Measurements from ENCODE around the gene ZNF75A. TPM values are rescaled to one million over a fixed set of nuclear protein-coding genes. Genes with fewer than 3 reads are reported as not detected.

The ZNF75A gene
- total and polyA plus RNA-seq, 2 of the 4 experiments (the other 2 are of a cell fraction): 14.6 to 15.4 TPM

- intact Hi-C loops (cut with micrococcal nuclease) (no loop called here), dilution Hi-C loops (cut with HindIII; ENCODE audit: low sequenced_read_pairs, unreplicated experiment) (no loop called here), in situ Hi-C loops (cut with MboI; ENCODE audit: low sequenced_read_pairs) (no loop called here)
- DNase-seq: no peak
- Histone ChIP-seq H3K9me3 (ENCODE audit: control insufficient read depth, insufficient read depth, low read length) (peaks cover 10% of the 10 kb centered on the region), H3K79me1 (ENCODE audit: low read depth in 1 of 2, low read length in 2 of 2) (no peaks in the 10 kb centered on the region), H2BK15ac (ENCODE audit: low read depth, low read length) (no peak overlapping the region), H3K18ac (ENCODE audit: low read depth, low read length) (no peak overlapping the region), H2BK20ac (ENCODE audit: low read depth, low read length) (no peak overlapping the region), H3K27ac (ENCODE audit: insufficient read depth, low read length) (no peak overlapping the region), H2AK9ac (replicated peaks; ENCODE audit: low read depth, low read length, poor library complexity) (no peak overlapping the region), H3K4me1 (ENCODE audit: control insufficient read depth, insufficient read depth, low read length) (no peaks in the 10 kb centered on the region), H2AFZ (replicated peaks; ENCODE audit: low read length, poor library complexity) (no peak overlapping the region), H3K9ac (ENCODE audit: low read depth, low read length) (no peak overlapping the region), H3K56ac (ENCODE audit: extremely low read depth, insufficient read depth, low read length) (no peak overlapping the region), H2BK120ac (ENCODE audit: low read depth, low read length) (no peak overlapping the region), H4K8ac (ENCODE audit: low read depth in 2 of 2, low read length in 2 of 2) (no peak overlapping the region), H4K91ac (ENCODE audit: insufficient read depth, low read depth, low read length) (no peak overlapping the region), H2AK5ac (ENCODE audit: low read depth, low read length) (no peak overlapping the region), H3K4me3 (ENCODE audit: insufficient read depth, low read depth, low read length) (no peak overlapping the region), H3K4ac (ENCODE audit: low read depth, low read length) (no peak overlapping the region), H3K23ac (ENCODE audit: low read depth, low read length) (no peak overlapping the region), H3K4me2 (ENCODE audit: low read depth, low read length) (no peak overlapping the region), H3K14ac (replicated peaks; ENCODE audit: low read depth, low read length) (no peak overlapping the region), H4K5ac (ENCODE audit: low read depth, low read length) (no peak overlapping the region), H2BK5ac (ENCODE audit: low read depth, low read length, poor library complexity, severe bottlenecking) (no peak overlapping the region), H3K9me1 (ENCODE audit: insufficient read depth, low read length) (no peaks in the 10 kb centered on the region), H3K27me3 (ENCODE audit: control insufficient read depth, insufficient read depth, low read length) (no peaks in the 10 kb centered on the region), H4K20me1 (ENCODE audit: insufficient read depth, low read length) (no peaks in the 10 kb centered on the region), H3K36me3 (ENCODE audit: control insufficient read depth, insufficient read depth, low read length) (no peaks in the 10 kb centered on the region)
- ChIA-PET POLR2A (ENCODE audit: unreplicated experiment) (no interaction called here), CTCF (no interaction called here)
- TF ChIP-seq USF2 (IDR thresholded peaks at IDR 0.05; ENCODE audit: low read depth, low read length): no peak
- no peak for TF ChIP-seq CEBPB (IDR thresholded peaks at IDR 0.05; ENCODE audit: low read depth, low read length)
- TF ChIP-seq ELK1 (IDR thresholded peaks at IDR 0.05; ENCODE audit: borderline replicate concordance, low read depth, low read length): no peak
- TF ChIP-seq MAFK (IDR thresholded peaks at IDR 0.05; ENCODE audit: low read depth, low read length): no peak
- TF ChIP-seq CHD1 (IDR thresholded peaks at IDR 0.05; ENCODE audit: low read depth, low read length): no peak
- TF ChIP-seq, protein P1, sequence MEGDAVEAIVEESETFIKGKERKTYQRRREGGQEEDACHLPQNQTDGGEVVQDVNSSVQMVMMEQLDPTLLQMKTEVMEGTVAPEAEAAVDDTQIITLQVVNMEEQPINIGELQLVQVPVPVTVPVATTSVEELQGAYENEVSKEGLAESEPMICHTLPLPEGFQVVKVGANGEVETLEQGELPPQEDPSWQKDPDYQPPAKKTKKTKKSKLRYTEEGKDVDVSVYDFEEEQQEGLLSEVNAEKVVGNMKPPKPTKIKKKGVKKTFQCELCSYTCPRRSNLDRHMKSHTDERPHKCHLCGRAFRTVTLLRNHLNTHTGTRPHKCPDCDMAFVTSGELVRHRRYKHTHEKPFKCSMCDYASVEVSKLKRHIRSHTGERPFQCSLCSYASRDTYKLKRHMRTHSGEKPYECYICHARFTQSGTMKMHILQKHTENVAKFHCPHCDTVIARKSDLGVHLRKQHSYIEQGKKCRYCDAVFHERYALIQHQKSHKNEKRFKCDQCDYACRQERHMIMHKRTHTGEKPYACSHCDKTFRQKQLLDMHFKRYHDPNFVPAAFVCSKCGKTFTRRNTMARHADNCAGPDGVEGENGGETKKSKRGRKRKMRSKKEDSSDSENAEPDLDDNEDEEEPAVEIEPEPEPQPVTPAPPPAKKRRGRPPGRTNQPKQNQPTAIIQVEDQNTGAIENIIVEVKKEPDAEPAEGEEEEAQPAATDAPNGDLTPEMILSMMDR (conservative IDR thresholded peaks at IDR 0.05; ENCODE audit: low read depth, low read length): no peak
- TF ChIP-seq SMC3 (IDR thresholded peaks at IDR 0.05; ENCODE audit: low read depth, low read length): no peak
- TF ChIP-seq BHLHE40 (IDR thresholded peaks at IDR 0.05; ENCODE audit: low read depth, low read length): no peak
- no peak for TF ChIP-seq MAZ (IDR thresholded peaks at IDR 0.05; ENCODE audit: borderline replicate concordance, low read depth, low read length)
- no peak for TF ChIP-seq FOS (IDR thresholded peaks at IDR 0.05; ENCODE audit: low read depth, low read length)
- TF ChIP-seq POLR2A (IDR thresholded peaks at IDR 0.05; ENCODE audit: low read depth, low read length): no peak
- TF ChIP-seq RFX5 (IDR thresholded peaks at IDR 0.05; ENCODE audit: low read depth, low read length): no peak
- no CpG with 5 or more reads among the region's 4 CpGs for WGBS, 2 experiments (ENCODE audit: extremely low coverage in 2 of 2, insufficient read length in 1 of 2)
- BruUV-seq (replicated peaks): no TSS peak
- ATAC-seq (ENCODE audit: low read depth): no peak
Measured at GRCh38 chr16:3327514-3327913, 22.2 kb downstream of the ZNF75A start.

Measured in IMR-90 (cell line).